ELF-1 (cell line): ENCODE measurements around the gene TSTD2.
"Not testable (repeated sequence)": the region's sequence is repeated elsewhere in the genome, so short reads cannot be mapped to it uniquely, and the experiment has no call there.

ENCODE experiments used
- DNase-seq: peaks from one replicate; pipeline ENCODE4 v3.0.0-alpha.2; 2016; ENCODE audit warnings: low read depth, low spot score

The TSTD2 gene

GRCh38 chr9:97632248-97632984, 752 bp downstream of the TSTD2 start:
- peak; percentile 84 for DNase-seq

- no peak for DNase-seq
Observed at GRCh38 chr9:97630591-97630990, 2.6 kb downstream of the TSTD2 start.

- DNase-seq: no peak
Observed at GRCh38 chr9:97629156-97629555, 4.0 kb downstream of the TSTD2 start.

- DNase-seq: no peak
Observed at GRCh38 chr9:97628668-97629067, 4.5 kb downstream of the TSTD2 start.

- no peak for DNase-seq
Observed at GRCh38 chr9:97627624-97628023, 5.5 kb downstream of the TSTD2 start.

GRCh38 chr9:97625620-97626019, 7.5 kb downstream of the TSTD2 start:
- no peak for DNase-seq

- no peak for DNase-seq
Observed at GRCh38 chr9:97623946-97624345, 9.2 kb downstream of the TSTD2 start.

GRCh38 chr9:97622483-97622882, 10.7 kb downstream of the TSTD2 start:
- DNase-seq: not testable (repeated sequence)

GRCh38 chr9:97620063-97620462, 13.1 kb downstream of the TSTD2 start:
- DNase-seq: not testable (repeated sequence)

GRCh38 chr9:97617939-97618416, 15.2 kb downstream of the TSTD2 start:
- no peak for DNase-seq

GRCh38 chr9:97615439-97616072, 17.6 kb downstream of the TSTD2 start:
- no peak for DNase-seq

GRCh38 chr9:97604901-97605645, 28.1 kb downstream of the TSTD2 start:
- DNase-seq: no peak

GRCh38 chr9:97602430-97602829, 30.7 kb downstream of the TSTD2 start:
- no peak for DNase-seq

- DNase-seq: no peak
Observed at GRCh38 chr9:97601228-97601898, 31.8 kb downstream of the TSTD2 start.

- DNase-seq: no peak
Observed at GRCh38 chr9:97600531-97601227, 32.5 kb downstream of the TSTD2 start.

GRCh38 chr9:97599314-97599846, 33.8 kb downstream of the TSTD2 start:
- DNase-seq: no peak

GRCh38 chr9:97598461-97599288, 34.5 kb downstream of the TSTD2 start:
- peak; percentile 84 for DNase-seq

- no peak for DNase-seq
Observed at GRCh38 chr9:97596906-97597305, 36.3 kb downstream of the TSTD2 start.

- no peak for DNase-seq
Observed at GRCh38 chr9:97594381-97594921, 38.7 kb downstream of the TSTD2 start.

GRCh38 chr9:97593960-97594359, 39.2 kb downstream of the TSTD2 start:
- no peak for DNase-seq
